IMR-90 (cell line): ENCODE data around the gene NBPF6. TPM values are rescaled to one million over a fixed set of nuclear protein-coding genes. Genes with fewer than 3 reads are reported as not detected.
"Not testable (repeated sequence)": the region's sequence is repeated elsewhere in the genome, so short reads cannot be mapped to it uniquely, and the experiment has no call there.

ENCODE experiments used
- ATAC-seq: fragments of 200-7000 bp; cut with Tn5 transposase; 2 replicates; pipeline ENCODE4 v1.9.1; 2020; ENCODE audit warnings: low read depth, mild to moderate bottlenecking, moderate library complexity
- BruUV-seq: library from RNA; stranded (reverse); fragments of 400-500 nt; replicated peaks from 2 replicates; lab custom pipeline; 2021; lab: Mats Ljungman, UMichigan
- CTCF ChIA-PET: fragments of 300-600 bp; formaldehyde crosslinking; extraction: SDS; loops from one replicate; lab custom pipeline; 2021; ENCODE audit warnings: antibody characterized with exemption; lab: Yijun Ruan, JAX
- POLR2A ChIA-PET: fragments of 300-600 bp; sonication (Branson Sonifier 250); formaldehyde crosslinking; loops from one replicate; lab custom pipeline; 2022; ENCODE audit warnings: antibody characterized with exemption; ENCODE audit not compliant: unreplicated experiment; lab: Charles Lee
- DNase-seq: peaks from one replicate; pipeline ENCODE4 v3.0.0; 2013
- H2AFZ ChIP-seq: replicated peaks from 2 replicates; pipeline ENCODE3; 2013; ENCODE audit warnings: low read length, mild to moderate bottlenecking; ENCODE audit not compliant: poor library complexity
- H2AK5ac ChIP-seq: 2 replicates; pipeline ENCODE4 v1.6.1; 2013; ENCODE audit warnings: low read depth, low read length, inconsistent platforms
- H2AK9ac ChIP-seq: replicated peaks from 2 replicates; pipeline ENCODE3; 2013; ENCODE audit warnings: mild to moderate bottlenecking, low read depth, low read length, moderate library complexity; ENCODE audit not compliant: poor library complexity
- H2BK120ac ChIP-seq: 2 replicates; pipeline ENCODE4 v1.6.1; 2013; ENCODE audit warnings: low read depth, low read length, inconsistent platforms
- H2BK15ac ChIP-seq: 3 replicates; pipeline ENCODE4 v1.6.1; 2013; ENCODE audit warnings: low read depth, low read length, inconsistent platforms
- H2BK20ac ChIP-seq: 2 replicates; pipeline ENCODE4 v1.6.1; 2013; ENCODE audit warnings: low read depth, mild to moderate bottlenecking, inconsistent platforms, low read length, moderate library complexity
- H2BK5ac ChIP-seq: 2 replicates; pipeline ENCODE4 v1.6.1; 2013; ENCODE audit warnings: mild to moderate bottlenecking, low read depth, low read length, inconsistent platforms; ENCODE audit not compliant: poor library complexity, severe bottlenecking
- H3K14ac ChIP-seq: replicated peaks from 2 replicates; pipeline ENCODE4 v1.6.1; 2013; ENCODE audit warnings: low read depth, low read length, inconsistent platforms
- H3K18ac ChIP-seq: 2 replicates; pipeline ENCODE4 v1.6.1; 2013; ENCODE audit warnings: low read depth, low read length, control low read depth
- H3K23ac ChIP-seq: 2 replicates; pipeline ENCODE4 v1.6.1; 2013; ENCODE audit warnings: low read depth, low read length, inconsistent platforms
- H3K27ac ChIP-seq: 2 replicates; pipeline ENCODE4 v1.5.1; 2013; ENCODE audit warnings: mild to moderate bottlenecking, control low read depth, low read length; ENCODE audit not compliant: insufficient read depth
- H3K27me3 ChIP-seq: 2 replicates; pipeline ENCODE4 v1.6.1; 2013; ENCODE audit warnings: low read length; ENCODE audit not compliant: control insufficient read depth, insufficient read depth
- H3K36me3 ChIP-seq: 2 replicates; pipeline ENCODE4 v1.6.1; 2013; ENCODE audit warnings: low read length, mixed read lengths; ENCODE audit not compliant: control insufficient read depth, insufficient read depth
- H3K4ac ChIP-seq: 2 replicates; pipeline ENCODE4 v1.6.1; 2013; ENCODE audit warnings: low read depth, low read length, inconsistent platforms
- H3K4me1 ChIP-seq: 2 replicates; pipeline ENCODE4 v1.6.1; 2013; ENCODE audit warnings: low read length, mixed read lengths; ENCODE audit not compliant: control insufficient read depth, insufficient read depth
- H3K4me2 ChIP-seq: 2 replicates; pipeline ENCODE4 v1.6.1; 2013; ENCODE audit warnings: low read depth, mild to moderate bottlenecking, control low read depth, low read length, moderate library complexity
- H3K4me3 ChIP-seq: 2 replicates; pipeline ENCODE4 v1.5.1; 2013; ENCODE audit warnings: low read depth, mild to moderate bottlenecking, control low read depth, low read length, moderate library complexity; ENCODE audit not compliant: insufficient read depth
- H3K56ac ChIP-seq: 2 replicates; pipeline ENCODE4 v1.6.1; 2013; ENCODE audit warnings: low read length, inconsistent platforms; ENCODE audit not compliant: insufficient read depth; ENCODE audit errors: extremely low read depth
- H3K79me1 ChIP-seq, 2 experiments: 2 replicates each; pipeline ENCODE4 v1.6.1; 2013; ENCODE audit warnings: low read length in 2 of 2, inconsistent platforms in 1 of 2, low read depth in 1 of 2
- H3K9ac ChIP-seq: 2 replicates; pipeline ENCODE4 v1.6.1; 2013; ENCODE audit warnings: low read depth, low read length, control low read depth
- H3K9me1 ChIP-seq: 2 replicates; pipeline ENCODE4 v1.6.1; 2013; ENCODE audit warnings: low read length, inconsistent platforms; ENCODE audit not compliant: insufficient read depth
- H3K9me3 ChIP-seq: 2 replicates; pipeline ENCODE4 v1.6.1; 2013; ENCODE audit warnings: low read length; ENCODE audit not compliant: control insufficient read depth, insufficient read depth
- H4K20me1 ChIP-seq: 2 replicates; pipeline ENCODE4 v1.6.1; 2013; ENCODE audit warnings: low read length, inconsistent platforms; ENCODE audit not compliant: insufficient read depth
- H4K5ac ChIP-seq: 2 replicates; pipeline ENCODE4 v1.6.1; 2013; ENCODE audit warnings: mild to moderate bottlenecking, low read depth, low read length, control low read depth
- H4K8ac ChIP-seq, 2 experiments: 2 replicates each; pipeline ENCODE4 v1.6.1; 2013; ENCODE audit warnings: low read depth in 2 of 2, low read length in 2 of 2, control low read depth in 1 of 2, inconsistent platforms in 1 of 2
- H4K91ac ChIP-seq: 2 replicates; pipeline ENCODE4 v1.6.1; 2013; ENCODE audit warnings: low read depth, low read length, inconsistent platforms; ENCODE audit not compliant: insufficient read depth
- WGBS, 2 experiments: methylation state at CpG; one replicate each; pipeline versions ENCODE4 v1.1.5 to v1.1.7; 2013; ENCODE audit warnings: missing lambda C conversion rate in 2 of 2; ENCODE audit not compliant: insufficient read length in 1 of 2; ENCODE audit errors: extremely low coverage in 2 of 2; 5-methylcytosine and 5-hydroxymethylcytosine counted together
- dilution Hi-C: fragments of 300-500 bp; cut with HindIII; formaldehyde crosslinking; loops from one replicate; pipeline ENCODE4 v1.14.3; 2018; ENCODE audit warnings: low sequenced_read_pairs; ENCODE audit not compliant: unreplicated experiment
- in situ Hi-C: fragments of 300-500 bp; cut with MboI; formaldehyde crosslinking; loops from 3 replicates; pipeline ENCODE4 v1.14.3; 2019; ENCODE audit warnings: low sequenced_read_pairs, inconsistent platforms, mixed read lengths
- intact Hi-C: fragments of 100-400 bp; cut with micrococcal nuclease; formaldehyde crosslinking; loops from 2 replicates; pipeline ENCODE4 v1.10.0; 2022
- polyA plus RNA-seq, 3 experiments: library from polyadenylated mRNA; depleted of rRNA; stranded (reverse); fragments of >200 nt; gene quantifications; 2 replicates each; pipeline ENCODE4 v1.2.3, GENCODE V29; 2012; ENCODE audit warnings: low replicate concordance in 1 of 3
- total RNA-seq: library from RNA; depleted of rRNA; stranded (reverse); fragments of >200 nt; gene quantifications from 2 replicates; pipeline ENCODE4 v1.2.3, GENCODE V29; 2012

The NBPF6 gene
- total and polyA plus RNA-seq, 2 of the 4 experiments (the other 2 are of a cell fraction) = not detected

- H3K18ac ChIP-seq, H2AK5ac ChIP-seq, H3K9me3 ChIP-seq, H4K91ac ChIP-seq, POLR2A ChIA-PET, H2AFZ ChIP-seq, H2BK15ac ChIP-seq, H3K36me3 ChIP-seq, H3K9ac ChIP-seq, H4K8ac ChIP-seq, H3K4ac ChIP-seq, H3K4me2 ChIP-seq, H2BK120ac ChIP-seq, H3K4me1 ChIP-seq, H3K23ac ChIP-seq, H3K79me1 ChIP-seq, dilution Hi-C loops, H4K5ac ChIP-seq, intact Hi-C loops, H3K27me3 ChIP-seq, DNase-seq, H3K4me3 ChIP-seq, H2BK5ac ChIP-seq, H3K9me1 ChIP-seq, H3K14ac ChIP-seq, H2BK20ac ChIP-seq, CTCF ChIA-PET, H4K20me1 ChIP-seq, in situ Hi-C loops, H3K27ac ChIP-seq, H3K56ac ChIP-seq, H2AK9ac ChIP-seq, ATAC-seq, BruUV-seq: not testable (repeated sequence)
- no CpG with 5 or more reads among the region's 1 CpG for WGBS, 2 experiments
Observed at GRCh38 chr1:108426877-108427276, 23.3 kb upstream of the NBPF6 start.

- H3K4me3 ChIP-seq, H2AK5ac ChIP-seq, H3K9me3 ChIP-seq, H3K4me2 ChIP-seq, H3K27ac ChIP-seq, H2BK5ac ChIP-seq, H4K91ac ChIP-seq, H3K23ac ChIP-seq, H2BK120ac ChIP-seq, H3K14ac ChIP-seq, H2AFZ ChIP-seq, H3K9me1 ChIP-seq, DNase-seq, POLR2A ChIA-PET, H3K27me3 ChIP-seq, H3K4ac ChIP-seq, CTCF ChIA-PET, ATAC-seq, H3K18ac ChIP-seq, in situ Hi-C loops, H3K9ac ChIP-seq, dilution Hi-C loops, H3K4me1 ChIP-seq, BruUV-seq, H3K36me3 ChIP-seq, intact Hi-C loops, H2BK15ac ChIP-seq, H3K56ac ChIP-seq, H4K20me1 ChIP-seq, H4K5ac ChIP-seq, H3K79me1 ChIP-seq, H2BK20ac ChIP-seq, H2AK9ac ChIP-seq, H4K8ac ChIP-seq: not testable (repeated sequence)
- no CpG with 5 or more reads among the region's 11 CpGs for WGBS, 2 experiments
Observed at GRCh38 chr1:108432002-108432401, 18.1 kb upstream of the NBPF6 start.
